ENCODE results near the gene LTA.

GRCh38 chr6:31545291-31545690 lies 26.8 kb upstream of the LTA start:
- TF ChIP-seq CTCF (IDR thresholded peaks at IDR 0.05 in 8 of 11, conservative IDR thresholded peaks at IDR 0.05 in 3 of 11) (no peak), POLR2AphosphoS5 (IDR thresholded peaks at IDR 0.05) (no peak), POLR2A (IDR thresholded peaks at IDR 0.05) (no peak)

Measured in spleen (tissue), 7 donors.